Forelimb muscle (tissue), 1 donor: ENCODE measurements around the gene RRM2. TPM values are rescaled to one million over a fixed set of nuclear protein-coding genes. Genes with fewer than 3 reads are reported as not detected.
A peak's percentile ranks its signal among the peaks of the same experiment; 100 is the strongest.
"Not testable (repeated sequence)": the region's sequence is repeated elsewhere in the genome, so short reads cannot be mapped to it uniquely, and the experiment has no call there.

Experiments used
- DNase-seq: peaks from one replicate; pipeline ENCODE4 v3.0.0-alpha.2; 2013; ENCODE audit warnings: low read depth
- polyA plus RNA-seq: library from polyadenylated mRNA; unstranded; fragments of 120-200 nt; gene quantifications from one replicate; pipeline ENCODE4 v1.2.1, GENCODE V29; 2013; ENCODE audit not compliant: insufficient read length

Gene RRM2
- polyA plus RNA-seq, 1 donor, result 26.8 TPM

DNA sequence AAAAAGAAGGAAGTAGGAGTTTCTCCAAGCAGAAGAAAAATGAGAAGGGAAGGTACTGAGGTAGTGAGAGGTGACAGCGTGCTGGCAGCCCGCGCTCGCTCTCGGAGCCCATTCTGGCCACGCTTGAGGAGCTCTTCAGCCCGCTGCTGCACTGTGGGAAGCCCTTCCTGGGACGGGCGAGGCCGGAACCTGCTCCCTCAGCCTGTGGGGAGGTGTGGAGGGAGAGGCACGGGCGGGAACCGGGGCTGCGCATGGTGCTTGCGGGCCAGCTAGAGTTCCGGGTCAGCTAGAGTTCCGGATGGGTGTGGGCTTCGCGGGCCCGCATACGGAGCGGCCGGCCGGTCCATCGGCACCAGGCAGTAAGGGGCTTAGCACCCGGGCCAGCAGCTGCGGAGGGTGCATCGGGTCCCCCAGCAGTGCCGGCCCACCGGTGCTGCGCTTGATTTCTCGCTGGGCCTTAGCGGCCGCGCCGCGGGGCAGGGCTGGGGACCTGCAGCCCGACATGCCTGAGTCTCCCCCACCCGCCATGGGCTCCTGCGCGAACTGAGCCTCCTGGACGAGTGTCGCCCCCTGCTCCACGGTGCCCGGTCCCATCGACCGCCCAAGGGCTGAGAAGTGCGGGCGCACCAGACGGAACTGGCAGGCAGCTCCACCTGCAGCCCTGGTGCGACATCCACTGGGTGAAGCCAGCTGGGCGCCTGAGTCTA is 31.2 kb upstream of the RRM2 start:
- DNase-seq, result no peak

DNA sequence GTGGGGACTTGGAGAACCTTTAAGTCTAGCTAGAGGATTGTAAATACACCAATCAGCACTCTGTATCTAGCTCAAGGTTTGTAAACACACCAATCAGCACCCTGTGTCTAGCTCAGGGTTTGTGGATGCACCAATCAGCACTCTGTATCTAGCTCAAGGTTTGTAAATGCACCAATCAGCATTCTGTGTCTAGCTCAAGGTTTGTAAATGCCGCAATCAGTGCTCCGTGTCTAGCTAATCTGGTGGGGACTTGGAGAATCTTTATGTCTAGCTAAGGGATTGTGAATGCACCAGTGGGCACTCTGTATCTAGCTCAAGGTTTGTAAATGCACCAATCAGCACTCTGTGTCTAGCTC is 30.7 kb upstream of the RRM2 start:
- not testable (repeated sequence) for DNase-seq

DNA sequence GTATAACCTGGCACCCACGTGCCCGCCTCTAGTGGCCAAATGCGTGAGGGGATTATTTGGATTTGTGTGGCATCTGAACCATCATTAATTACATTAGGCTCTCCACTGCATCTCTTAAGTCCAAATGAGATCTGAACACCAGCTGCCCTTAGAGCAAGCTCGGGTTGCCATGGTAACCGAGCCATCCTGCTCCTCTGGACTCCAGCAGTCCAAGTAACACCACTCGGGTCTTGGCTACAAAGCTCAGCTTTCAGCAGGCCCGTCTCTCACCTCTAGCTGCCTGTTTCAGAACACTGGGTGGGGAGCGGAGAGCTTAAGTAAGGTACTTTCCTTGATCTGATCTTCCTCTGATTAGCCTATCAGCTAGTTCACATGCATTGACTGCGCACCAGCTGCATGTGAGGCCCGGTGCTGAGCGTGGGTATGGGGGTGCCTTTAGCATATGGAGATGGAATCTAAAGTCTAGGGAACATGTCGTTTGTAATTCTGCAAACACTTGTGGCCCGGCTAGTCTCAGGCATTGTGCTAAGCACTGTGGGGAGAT is 28.2 kb upstream of the RRM2 start:
- DNase-seq, result no peak

DNA sequence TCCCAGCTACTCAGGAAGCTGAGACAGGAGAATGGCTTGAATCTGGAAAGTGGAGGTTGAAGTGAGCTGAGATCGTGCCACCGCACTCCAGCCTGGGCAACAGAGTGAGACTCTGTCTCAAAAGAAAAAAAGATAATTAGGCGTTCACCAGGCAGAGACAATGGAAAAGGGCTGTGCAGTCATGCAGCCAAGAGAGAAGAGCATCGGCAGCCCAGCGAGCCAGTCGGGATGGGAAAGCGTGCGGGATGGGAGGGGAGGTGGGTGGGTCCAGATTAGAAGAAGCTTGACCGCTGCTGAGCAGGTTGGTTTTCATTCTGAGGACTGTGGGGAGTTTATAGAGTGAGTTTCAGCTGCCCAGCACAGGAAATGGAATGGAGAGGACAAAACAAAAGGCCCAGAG is 27.4 kb upstream of the RRM2 start:
- DNase-seq, result no peak

DNA sequence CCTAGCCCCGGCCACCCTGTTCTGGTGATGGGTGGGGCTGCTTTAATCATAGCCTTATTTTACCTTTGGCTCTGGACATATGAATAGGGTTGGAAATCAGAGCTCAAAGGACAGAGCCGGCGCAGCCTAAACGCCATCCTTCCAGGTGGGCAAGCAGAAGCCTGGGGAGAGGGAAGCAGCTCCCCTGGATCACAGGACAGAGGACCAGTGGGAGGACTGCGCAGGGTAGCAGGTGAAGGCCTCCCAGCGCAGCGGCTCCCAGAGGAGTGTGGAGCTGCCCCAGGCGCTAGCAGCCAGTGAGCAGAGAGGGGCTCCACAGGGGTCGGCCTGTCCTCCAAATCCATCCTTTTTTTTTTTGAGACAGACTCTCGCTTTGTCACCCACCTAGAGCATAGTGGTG is 25.9 kb upstream of the RRM2 start:
- no peak for DNase-seq

DNA sequence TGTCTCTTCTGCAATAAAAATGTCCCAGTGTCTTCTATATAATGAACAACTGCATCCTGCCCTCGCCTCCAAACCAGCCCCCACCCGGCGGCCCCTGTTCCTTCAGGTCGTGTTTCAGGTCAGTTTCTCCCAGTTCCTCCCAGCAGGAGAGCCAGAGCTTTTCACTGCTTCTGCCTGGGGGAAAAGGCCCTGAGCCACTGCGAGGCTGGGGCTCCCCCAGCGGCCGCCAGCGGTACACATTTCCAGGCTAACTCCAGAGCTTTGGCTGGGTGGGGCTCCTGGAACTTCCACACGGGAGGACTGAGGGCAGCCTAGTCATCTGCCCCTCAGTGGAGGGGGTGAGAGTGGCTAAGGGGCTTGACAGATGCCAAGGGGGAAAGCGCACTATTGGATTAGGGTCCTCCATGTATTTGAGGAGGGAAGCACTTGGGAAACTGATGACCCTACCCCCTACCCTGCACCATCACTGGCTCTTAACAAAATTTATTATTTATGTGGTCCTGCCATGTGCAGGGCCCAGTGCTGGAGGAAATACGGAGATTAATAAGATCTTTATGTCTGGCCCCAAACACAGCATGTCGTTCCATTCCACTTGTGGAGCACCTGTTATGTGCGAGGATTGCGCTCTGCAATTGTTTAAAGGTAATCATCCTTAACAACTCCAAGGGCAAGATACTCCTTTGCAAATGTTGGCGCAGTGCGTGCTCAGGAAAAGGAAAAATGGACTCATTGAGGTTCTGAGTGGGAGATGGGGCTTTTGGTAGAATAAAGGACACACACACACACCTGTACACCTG is 25.0 kb upstream of the RRM2 start:
- no peak for DNase-seq

DNA sequence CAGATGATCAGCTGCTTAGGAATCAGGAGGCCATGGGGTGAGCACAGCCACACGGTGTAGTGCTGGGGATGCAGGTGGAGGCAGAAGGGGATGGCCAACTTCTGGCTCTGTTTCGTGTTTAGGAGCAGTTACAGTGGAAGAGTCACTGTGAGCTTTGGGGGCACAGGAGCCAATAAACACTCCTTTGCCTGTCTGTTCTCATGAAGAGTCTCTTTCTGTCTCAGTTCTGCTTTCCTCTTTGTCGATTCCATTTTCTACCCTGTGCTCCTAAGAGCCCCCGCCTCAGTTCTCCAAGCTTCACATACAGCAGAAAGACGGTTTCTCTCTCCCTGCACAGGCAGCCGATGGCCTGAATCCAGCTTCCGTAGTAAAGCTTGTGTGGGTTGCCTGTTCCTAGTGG is 21.0 kb upstream of the RRM2 start:
- DNase-seq, result no peak

DNA sequence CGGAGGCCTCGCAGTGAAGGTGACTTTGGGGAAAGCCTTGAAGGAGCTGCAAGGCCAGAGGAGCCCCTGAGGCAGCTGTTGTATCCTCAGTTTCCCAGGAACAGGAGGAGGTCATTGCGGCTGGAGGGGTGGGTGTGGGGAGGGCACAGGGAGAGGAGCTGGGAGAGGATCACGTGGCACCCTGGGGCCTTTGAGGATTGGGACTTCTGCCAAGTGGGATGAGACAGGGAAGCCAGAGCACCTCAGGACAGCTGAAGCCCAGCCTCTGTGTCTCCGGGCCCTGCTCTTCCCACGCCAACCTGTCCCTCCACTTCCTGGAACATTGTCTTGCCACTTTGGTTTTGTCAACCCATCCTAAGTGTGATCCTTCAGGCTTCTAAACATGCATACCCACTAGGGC is 19.4 kb upstream of the RRM2 start:
- no peak for DNase-seq

DNA sequence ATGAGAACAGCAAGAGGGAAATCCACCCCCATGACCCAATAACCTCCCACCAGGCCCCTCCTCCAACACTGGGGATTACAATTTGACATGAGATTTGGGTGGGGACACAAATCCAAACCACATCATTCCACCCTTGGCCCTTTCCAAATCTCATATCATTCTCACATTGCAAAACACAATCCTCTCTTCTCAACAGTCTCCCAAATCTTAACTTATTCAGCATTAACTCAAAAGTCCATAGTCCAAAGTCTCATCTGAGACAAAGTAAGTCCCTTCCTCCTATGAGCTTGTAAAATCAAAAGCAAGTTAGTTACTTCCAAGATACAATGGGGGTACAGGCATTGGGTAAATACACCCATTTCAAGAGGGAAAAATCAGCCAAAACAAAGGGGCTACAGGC is 17.6 kb upstream of the RRM2 start:
- not testable (repeated sequence) for DNase-seq

DNA sequence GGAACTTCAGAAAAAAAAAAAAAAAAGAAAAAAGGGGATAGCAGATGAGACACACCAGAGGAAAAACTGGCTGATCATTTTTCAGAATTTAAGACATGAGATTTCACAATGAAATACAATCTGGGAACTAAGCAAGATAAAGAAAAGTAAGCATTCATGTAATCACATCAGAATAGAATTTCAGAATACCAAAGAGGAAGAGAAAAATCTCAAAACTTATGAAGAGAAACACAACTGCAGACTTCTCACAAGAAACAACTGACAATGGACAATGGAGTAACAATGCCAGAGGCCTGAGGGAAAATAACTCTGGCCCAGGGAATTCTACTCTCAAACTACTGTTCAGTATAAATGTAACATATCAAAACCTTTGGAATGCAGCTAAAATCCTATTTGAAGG is 13.2 kb upstream of the RRM2 start:
- no peak for DNase-seq

DNA sequence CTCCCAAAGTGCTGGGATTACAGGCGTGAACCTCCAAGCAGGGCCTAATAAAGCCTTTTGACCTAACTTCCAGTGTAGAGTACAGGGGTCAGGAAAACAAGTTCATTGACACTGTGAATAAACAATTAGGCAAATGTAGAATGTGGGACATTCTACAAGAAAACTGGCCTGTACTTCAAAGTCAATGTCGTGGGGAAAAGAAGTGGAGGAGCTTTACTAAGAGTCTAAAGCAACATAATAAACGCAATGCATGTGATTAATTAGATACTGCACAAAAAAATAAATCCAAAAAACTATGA is 3.6 kb upstream of the RRM2 start:
- DNase-seq, result no peak

DNA sequence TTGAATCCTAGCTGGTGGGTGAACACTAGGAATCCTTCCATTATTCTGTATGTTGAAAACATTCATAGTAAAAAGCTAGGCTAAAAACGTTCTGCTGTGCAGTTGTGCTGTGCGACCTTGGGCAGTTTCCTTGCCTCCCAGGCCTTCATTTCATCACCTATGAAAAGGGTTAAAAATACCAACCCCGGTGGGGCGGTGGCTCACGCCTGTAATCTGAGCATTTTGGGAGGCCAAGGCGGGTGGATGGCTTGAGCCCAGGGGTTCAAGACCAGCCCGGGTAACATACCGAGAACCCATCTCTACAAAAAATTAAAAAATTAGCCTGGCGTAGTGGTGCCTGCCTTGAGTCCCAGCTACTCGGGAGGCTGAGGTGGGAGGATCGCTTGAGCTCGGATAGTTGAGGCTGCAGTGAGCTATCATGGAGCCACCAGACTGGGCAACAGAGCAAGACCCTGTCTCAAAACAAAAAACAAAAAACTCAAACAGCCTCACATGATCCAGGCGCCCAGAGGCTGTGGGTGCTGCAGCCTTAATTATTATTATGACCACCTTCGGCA is 2.9 kb upstream of the RRM2 start:
- DNase-seq, result no peak

DNA sequence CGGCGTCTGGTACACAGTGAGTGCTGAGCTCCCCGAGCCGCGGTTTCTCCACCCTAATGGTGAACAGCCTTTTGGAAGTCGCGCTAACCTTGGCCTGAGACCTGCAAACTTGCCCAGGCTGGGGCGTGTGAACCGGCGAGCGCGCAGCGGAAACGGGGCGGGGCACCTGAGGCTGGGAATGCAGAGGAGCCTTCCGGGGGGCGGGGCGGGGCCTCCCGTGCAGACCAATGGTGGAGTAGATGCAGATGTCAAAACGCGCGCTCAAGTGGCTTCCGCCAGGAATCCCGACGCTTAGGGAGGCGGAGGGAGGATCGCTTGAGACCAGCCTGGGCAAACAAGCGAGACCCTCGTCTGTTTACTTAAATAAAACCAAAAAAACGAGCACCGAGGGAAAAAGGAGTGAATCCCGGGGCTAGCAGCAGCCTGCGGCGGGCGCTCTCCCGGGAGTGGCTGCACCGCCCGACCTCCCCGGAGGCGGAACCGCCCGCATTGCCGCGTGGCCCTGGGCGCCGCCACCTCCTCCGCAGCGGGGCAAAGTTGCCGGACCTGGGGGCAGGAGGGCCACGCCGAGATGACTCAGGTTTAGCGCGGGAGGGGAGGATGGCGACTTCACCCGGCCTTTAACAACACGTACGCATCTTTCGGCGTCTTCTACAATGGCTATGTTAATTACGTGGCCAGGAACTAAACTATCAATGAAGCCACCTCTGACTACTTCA is 2.2 kb upstream of the RRM2 start:
- no peak for DNase-seq

DNA sequence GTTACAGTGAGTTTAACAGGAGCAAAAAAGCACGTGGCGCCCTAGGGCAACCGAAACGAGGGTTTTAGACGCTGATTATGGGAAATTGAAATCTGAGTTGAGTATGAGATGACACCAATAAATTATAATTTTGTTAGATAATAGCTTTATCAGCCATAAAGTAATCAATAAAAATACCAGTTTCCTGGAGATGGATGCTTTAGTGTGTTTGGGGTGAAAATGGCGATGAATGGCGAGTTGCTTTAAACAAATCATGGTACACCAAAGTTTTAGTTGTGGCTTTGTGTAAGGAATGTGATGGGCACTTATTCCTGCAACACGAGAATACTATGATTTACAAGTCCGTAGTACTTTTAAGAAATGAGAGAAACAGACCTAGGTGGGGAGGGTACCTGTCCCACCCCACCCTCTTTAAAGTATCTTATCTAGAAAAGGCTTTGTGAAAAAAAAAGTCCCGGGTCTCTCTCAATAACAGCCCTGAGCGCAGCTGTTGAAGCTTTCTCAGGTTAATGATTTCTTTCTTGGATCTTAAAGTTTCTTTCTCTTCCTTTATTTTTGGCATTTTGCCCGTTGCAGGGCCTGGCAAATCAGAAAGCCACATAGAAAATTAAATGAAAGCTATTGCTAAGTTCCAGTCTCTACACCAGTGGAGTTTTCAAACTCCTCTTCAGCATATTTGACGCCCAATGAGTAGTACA is 1.5 kb upstream of the RRM2 start:
- no peak for DNase-seq

DNA sequence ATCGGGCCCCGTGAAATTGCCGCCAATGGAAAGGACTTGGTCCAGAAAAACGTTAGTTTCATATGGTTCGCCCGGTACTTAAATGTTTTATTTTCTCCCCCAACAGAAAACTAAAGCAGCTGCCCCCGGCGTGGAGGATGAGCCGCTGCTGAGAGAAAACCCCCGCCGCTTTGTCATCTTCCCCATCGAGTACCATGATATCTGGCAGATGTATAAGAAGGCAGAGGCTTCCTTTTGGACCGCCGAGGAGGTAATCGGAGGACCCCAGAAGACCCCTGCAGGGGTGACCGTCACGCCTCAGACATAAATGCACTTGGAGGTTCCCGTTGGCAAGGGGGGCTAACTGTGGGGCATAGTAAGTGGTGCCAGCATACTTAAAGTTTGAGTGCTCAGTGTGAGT is 742 bp downstream of the RRM2 start:
- DNase-seq, result no peak

DNA sequence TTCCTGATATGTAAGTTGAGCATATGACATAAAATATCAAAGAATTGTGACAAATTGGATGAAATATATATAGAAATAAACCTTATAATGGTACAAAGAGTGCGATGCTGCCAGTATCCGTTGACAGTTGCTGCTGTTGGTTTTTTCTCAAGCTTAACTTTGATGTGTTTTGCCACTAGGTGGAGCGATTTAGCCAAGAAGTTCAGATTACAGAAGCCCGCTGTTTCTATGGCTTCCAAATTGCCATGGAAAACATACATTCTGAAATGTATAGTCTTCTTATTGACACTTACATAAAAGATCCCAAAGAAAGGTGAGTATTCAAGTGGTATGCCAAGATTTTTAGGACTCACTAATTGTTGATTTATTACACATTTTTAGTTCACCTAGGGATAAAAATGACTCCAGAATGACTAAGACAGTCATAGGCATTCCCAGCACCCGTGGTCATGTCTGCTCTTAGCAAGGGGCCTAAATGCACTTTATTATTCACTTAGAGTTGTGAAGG is 2.1 kb downstream of the RRM2 start:
- DNase-seq, result peak; percentile 70

DNA sequence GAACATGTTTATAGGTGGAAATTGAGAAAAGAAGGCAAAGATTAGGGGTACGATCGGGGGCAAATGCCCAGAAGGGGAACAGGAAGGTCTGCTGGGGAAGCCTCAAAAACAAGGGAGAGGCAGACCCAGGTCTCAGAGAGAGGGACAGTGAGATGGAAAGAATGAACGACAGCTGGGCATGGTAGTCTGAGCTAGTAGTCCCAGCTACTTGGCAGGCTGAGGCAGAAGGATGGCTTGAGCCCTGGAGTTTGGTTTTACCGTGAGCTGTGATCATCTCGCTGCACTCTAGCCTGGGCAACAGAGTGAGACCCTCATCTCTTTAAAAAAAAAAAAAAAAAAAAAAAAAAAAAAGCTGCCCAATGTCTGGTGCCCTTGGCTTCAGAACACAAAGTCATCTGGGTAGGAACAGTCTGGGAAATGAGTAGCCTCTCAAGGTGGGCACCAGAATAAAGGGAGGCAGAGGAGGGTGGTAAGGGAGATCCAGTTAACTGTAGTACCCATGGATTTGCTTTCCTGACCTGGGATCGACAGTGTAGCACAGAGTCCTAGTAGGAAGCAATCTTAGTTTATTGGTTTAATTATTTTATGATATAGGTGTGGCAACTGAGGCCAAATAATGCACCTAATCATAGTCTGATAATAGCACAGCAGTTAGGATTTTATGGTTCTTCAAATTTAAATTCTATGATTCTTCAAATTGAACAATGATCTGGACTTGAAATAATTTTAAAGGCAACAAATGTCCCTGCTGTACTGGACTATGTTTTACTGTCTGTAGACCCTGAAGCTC is 3.5 kb downstream of the RRM2 start:
- DNase-seq, result no peak

DNA sequence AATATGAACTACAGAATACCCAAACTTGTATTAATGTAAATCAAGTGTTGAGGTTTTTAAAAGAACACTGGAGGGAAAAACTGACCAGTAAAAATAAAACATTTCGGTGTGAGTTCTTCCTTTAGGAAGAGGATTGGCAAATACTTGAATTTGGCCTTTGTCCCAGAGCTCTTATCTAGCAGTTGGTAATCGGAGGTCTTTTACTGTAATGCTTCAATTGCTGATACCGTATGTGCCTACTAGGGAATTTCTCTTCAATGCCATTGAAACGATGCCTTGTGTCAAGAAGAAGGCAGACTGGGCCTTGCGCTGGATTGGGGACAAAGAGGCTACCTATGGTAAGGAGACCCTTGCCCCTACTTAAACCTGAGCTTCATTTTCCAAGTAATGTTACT is 4.1 kb downstream of the RRM2 start:
- DNase-seq, result no peak

DNA sequence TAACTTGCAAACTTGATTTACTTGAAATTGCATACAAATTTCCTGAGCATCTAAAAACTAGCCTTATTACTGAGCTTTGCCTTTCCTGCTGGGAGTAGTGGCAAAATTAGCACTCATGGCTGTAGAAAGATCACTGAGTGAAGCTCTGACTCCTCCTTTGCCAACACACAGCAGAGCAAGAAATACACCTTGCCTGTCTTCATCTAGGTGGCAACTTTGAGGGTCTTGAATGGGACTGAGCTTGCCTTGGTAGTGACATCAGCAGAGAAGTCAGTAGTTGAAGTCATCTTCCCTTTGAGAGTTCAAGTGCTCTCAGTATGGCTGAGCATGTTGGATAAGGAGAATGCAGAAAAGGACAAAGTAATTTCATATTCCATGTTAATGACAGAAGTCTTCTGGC is 5.9 kb downstream of the RRM2 start:
- no peak for DNase-seq

DNA sequence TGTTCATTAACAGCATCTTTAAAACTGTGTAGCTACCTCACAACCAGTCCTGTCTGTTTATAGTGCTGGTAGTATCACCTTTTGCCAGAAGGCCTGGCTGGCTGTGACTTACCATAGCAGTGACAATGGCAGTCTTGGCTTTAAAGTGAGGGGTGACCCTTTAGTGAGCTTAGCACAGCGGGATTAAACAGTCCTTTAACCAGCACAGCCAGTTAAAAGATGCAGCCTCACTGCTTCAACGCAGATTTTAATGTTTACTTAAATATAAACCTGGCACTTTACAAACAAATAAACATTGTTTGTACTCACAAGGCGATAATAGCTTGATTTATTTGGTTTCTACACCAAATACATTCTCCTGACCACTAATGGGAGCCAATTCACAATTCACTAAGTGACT is 7.0 kb downstream of the RRM2 start:
- DNase-seq, result no peak

DNA sequence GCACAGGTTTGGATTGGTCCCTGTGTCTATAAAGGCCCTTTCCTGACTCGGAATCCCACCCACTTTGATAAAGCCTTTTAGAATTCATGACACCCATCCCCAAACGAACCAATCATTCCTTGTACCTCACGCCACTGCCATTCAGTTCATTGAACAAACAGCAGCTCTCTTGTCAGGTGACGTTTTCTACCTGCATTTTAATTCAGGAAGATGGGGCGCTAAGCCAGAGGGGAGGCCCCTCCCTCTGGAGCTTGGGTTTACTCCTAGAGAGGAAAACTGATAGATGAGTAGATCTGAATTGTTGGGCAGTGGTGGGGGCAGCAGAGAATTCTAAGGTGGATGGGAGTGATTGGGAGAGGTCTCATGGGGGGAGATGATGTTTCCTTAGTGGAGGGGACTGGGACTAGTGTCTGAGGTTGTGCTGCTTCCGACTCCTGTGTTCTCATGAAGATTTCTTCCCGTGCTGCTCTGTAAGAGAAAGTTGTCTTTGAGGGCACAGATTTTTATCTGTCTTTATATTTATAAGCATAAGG is 9.6 kb downstream of the RRM2 start:
- no peak for DNase-seq
